ENCODE measurements around the gene RNF217. TPM values are rescaled to one million over a fixed set of nuclear protein-coding genes. Genes with fewer than 3 reads are reported as not detected.
"Not testable (repeated sequence)": the region's sequence is repeated elsewhere in the genome, so short reads cannot be mapped to it uniquely, and the experiment has no call there.

Gene RNF217
- total and polyA plus RNA-seq, 5 donors from 2014 or later: 0.12 TPM; not detected in 4

DNA sequence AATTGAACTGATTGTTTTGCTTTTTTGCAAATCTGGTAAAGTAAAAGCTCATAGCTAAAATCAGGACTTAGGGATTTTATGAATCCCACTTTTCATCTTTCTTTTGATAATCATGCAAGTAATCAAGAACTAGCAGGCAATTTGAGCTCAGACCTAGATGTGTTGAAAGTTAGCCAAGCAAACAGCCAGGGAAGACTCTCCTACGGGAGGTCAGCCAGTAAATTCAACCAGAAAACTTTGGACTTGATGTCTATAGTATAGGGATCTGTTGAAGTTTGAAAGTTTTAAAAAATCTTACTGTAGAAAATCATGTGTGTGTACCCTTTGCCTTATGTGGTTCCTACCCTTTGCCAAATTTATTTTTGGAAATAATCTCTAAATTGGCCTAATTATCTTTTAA lies 96.3 kb downstream of the RNF217 start:
- DNase-seq (no peak), ATAC-seq (ENCODE audit: low read depth in 2 of 2) (no peak)
- no peak overlapping the region for H3K4me3 Mint-ChIP-seq
- H3K9me3 Mint-ChIP-seq: peaks cover 0 to 3% (median 0%) of the 10 kb centered on the region in 7 donors
- no peak overlapping the region for H3K27ac Mint-ChIP-seq
- H3K27ac ChIP-seq (ENCODE audit: insufficient read depth, low read length, poor library complexity, severe bottlenecking): no peak overlapping the region
- no peaks in the 10 kb centered on the region for H3K9me3 ChIP-seq (ENCODE audit: control insufficient read depth in 2 of 2, low read length in 2 of 2)
- H3K27me3 ChIP-seq (ENCODE audit: control insufficient read depth, insufficient read depth, low read length): no peaks in the 10 kb centered on the region
- H3K27me3 Mint-ChIP-seq: no peaks in the 10 kb centered on the region
- H3K36me3 ChIP-seq (ENCODE audit: control insufficient read depth, insufficient read depth, low read length): no peaks in the 10 kb centered on the region
- no peaks in the 10 kb centered on the region for H3K4me1 ChIP-seq (ENCODE audit: control insufficient read depth, insufficient read depth, low read length, poor library complexity, severe bottlenecking)
- no peak overlapping the region for H3K4me3 ChIP-seq (ENCODE audit: low read depth, low read length)
- no peaks in the 10 kb centered on the region for H3K36me3 Mint-ChIP-seq
- no peaks in the 10 kb centered on the region for H3K4me1 Mint-ChIP-seq

DNA sequence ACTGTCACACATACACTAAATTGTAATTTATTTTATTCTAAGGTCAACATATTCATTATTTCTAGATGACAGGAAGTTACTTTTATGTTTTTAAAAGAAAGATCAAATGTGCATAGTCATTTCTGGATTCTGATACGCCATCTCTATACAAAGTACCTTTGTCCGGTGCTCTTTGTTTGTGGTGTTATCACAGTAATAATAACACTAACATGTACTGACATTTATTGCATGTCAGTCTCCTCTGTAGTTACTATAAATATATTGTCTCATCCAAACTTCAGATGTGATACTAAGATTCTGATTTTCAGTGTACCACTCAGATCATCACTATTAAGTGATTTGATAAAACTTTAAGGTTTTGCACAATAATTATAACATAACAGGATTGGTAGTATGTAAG lies 101.1 kb downstream of the RNF217 start:
- Histone ChIP-seq H3K36me3 (ENCODE audit: control insufficient read depth, insufficient read depth, low read length) (no peaks in the 10 kb centered on the region), H3K27ac (ENCODE audit: insufficient read depth, low read length, poor library complexity, severe bottlenecking) (no peak overlapping the region), H3K27me3 (ENCODE audit: control insufficient read depth, insufficient read depth, low read length) (no peaks in the 10 kb centered on the region), H3K4me1 (ENCODE audit: control insufficient read depth, insufficient read depth, low read length, poor library complexity, severe bottlenecking) (no peaks in the 10 kb centered on the region), H3K9me3 (ENCODE audit: control insufficient read depth in 2 of 2, low read length in 2 of 2) (no peaks in the 10 kb centered on the region), H3K4me3 (ENCODE audit: low read depth, low read length) (no peak overlapping the region)
- H3K27me3 Mint-ChIP-seq: no peaks in the 10 kb centered on the region
- ATAC-seq (ENCODE audit: low read depth in 2 of 2) (no peak), DNase-seq (no peak)
- H3K9me3 Mint-ChIP-seq: no peaks in the 10 kb centered on the region
- no peak overlapping the region for H3K27ac Mint-ChIP-seq
- no peaks in the 10 kb centered on the region for H3K36me3 Mint-ChIP-seq
- no peak overlapping the region for H3K4me3 Mint-ChIP-seq
- H3K4me1 Mint-ChIP-seq: no peaks in the 10 kb centered on the region

DNA sequence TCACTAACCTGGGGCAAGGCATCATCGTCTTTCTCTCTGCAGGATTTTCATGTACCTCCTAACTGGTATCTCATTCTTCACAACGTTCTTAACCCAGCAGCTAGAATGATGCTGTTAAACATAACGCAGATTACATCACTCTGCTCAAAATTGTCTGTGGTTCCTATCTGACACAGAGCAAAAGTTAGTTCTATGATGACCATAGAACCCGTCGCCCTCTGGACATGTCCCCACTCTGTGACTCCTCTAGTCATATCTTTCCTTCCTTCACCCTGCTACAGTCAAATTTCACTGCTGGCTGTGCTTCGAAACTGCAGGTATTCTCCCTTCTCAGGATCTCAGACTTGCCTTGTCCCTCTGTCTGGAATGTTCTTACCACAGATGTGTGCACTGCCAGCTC lies 103.9 kb downstream of the RNF217 start:
- Mint-ChIP-seq H3K27ac (no peak overlapping the region), H3K4me1 (no peaks in the 10 kb centered on the region), H3K4me3 (no peak overlapping the region), H3K27me3 (no peaks in the 10 kb centered on the region), H3K9me3 (no peaks in the 10 kb centered on the region), H3K36me3 (no peaks in the 10 kb centered on the region)
- DNase-seq (no peak), ATAC-seq (ENCODE audit: low read depth in 2 of 2) (no peak)
- H3K9me3 ChIP-seq (ENCODE audit: control insufficient read depth in 2 of 2, low read length in 2 of 2): no peaks in the 10 kb centered on the region
- H3K36me3 ChIP-seq (ENCODE audit: control insufficient read depth, insufficient read depth, low read length): no peaks in the 10 kb centered on the region
- no peaks in the 10 kb centered on the region for H3K27me3 ChIP-seq (ENCODE audit: control insufficient read depth, insufficient read depth, low read length)
- H3K4me1 ChIP-seq (ENCODE audit: control insufficient read depth, insufficient read depth, low read length, poor library complexity, severe bottlenecking): no peaks in the 10 kb centered on the region
- H3K4me3 ChIP-seq (ENCODE audit: low read depth, low read length): no peak overlapping the region
- H3K27ac ChIP-seq (ENCODE audit: insufficient read depth, low read length, poor library complexity, severe bottlenecking): no peak overlapping the region

DNA sequence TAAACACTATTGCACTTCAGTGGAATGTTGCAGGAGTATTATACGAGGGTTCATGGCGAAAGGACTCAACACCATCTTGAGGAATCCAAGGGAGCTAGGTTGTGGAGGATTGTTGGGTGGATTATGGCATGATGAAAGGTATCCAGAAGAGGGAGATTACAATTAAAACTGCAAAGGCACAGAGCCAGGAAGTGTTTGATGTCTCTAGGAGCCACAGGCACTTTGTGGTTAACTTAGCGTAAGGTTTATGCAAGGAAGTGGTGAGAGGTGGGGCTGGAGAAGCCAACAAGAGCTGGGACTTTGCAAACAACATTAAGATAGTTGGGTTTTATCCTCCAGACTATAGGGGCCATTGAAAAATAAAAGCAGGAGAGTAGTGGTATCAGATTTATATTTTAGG lies 104.7 kb downstream of the RNF217 start:
- no peak overlapping the region for H3K27ac Mint-ChIP-seq
- DNase-seq (peak in 1 of 3 donors; percentile 59), ATAC-seq (ENCODE audit: low read depth in 2 of 2) (no peak)
- no peaks in the 10 kb centered on the region for H3K9me3 ChIP-seq (ENCODE audit: control insufficient read depth in 2 of 2, low read length in 2 of 2)
- no peaks in the 10 kb centered on the region for H3K9me3 Mint-ChIP-seq
- no peak overlapping the region for H3K4me3 ChIP-seq (ENCODE audit: low read depth, low read length)
- H3K27me3 ChIP-seq (ENCODE audit: control insufficient read depth, insufficient read depth, low read length): no peaks in the 10 kb centered on the region
- no peaks in the 10 kb centered on the region for H3K36me3 Mint-ChIP-seq
- no peaks in the 10 kb centered on the region for H3K4me1 Mint-ChIP-seq
- H3K36me3 ChIP-seq (ENCODE audit: control insufficient read depth, insufficient read depth, low read length): no peaks in the 10 kb centered on the region
- no peaks in the 10 kb centered on the region for H3K4me1 ChIP-seq (ENCODE audit: control insufficient read depth, insufficient read depth, low read length, poor library complexity, severe bottlenecking)
- H3K27ac ChIP-seq (ENCODE audit: insufficient read depth, low read length, poor library complexity, severe bottlenecking): no peak overlapping the region
- H3K27me3 Mint-ChIP-seq: no peaks in the 10 kb centered on the region
- no peak overlapping the region for H3K4me3 Mint-ChIP-seq

DNA sequence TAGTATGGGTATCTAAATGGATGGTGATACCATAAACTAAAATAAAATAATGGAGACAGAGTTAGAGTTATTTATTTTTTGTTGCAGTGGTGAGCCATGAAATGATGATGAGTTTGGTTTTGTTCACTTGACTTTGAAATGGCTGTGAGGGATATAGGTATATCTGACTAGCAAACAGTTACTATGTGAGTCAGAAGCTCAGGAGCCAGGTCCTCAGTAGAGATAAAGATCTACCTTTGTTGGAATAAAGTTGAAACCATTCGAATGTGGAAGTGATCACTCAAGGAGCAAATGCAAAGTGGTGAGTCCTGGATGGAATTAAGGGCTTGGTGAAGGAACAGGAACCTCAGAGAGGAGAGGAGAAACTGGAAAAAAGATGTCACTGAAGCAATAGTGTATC lies 105.3 kb downstream of the RNF217 start:
- DNase-seq (no peak), ATAC-seq (ENCODE audit: low read depth in 2 of 2) (no peak)
- no peaks in the 10 kb centered on the region for H3K9me3 Mint-ChIP-seq
- Histone ChIP-seq H3K27ac (ENCODE audit: insufficient read depth, low read length, poor library complexity, severe bottlenecking) (no peak overlapping the region), H3K36me3 (ENCODE audit: control insufficient read depth, insufficient read depth, low read length) (no peaks in the 10 kb centered on the region), H3K4me3 (ENCODE audit: low read depth, low read length) (no peak overlapping the region), H3K27me3 (ENCODE audit: control insufficient read depth, insufficient read depth, low read length) (no peaks in the 10 kb centered on the region), H3K4me1 (ENCODE audit: control insufficient read depth, insufficient read depth, low read length, poor library complexity, severe bottlenecking) (no peaks in the 10 kb centered on the region), H3K9me3 (ENCODE audit: control insufficient read depth in 2 of 2, low read length in 2 of 2) (no peaks in the 10 kb centered on the region)
- H3K27me3 Mint-ChIP-seq: no peaks in the 10 kb centered on the region
- H3K4me1 Mint-ChIP-seq: no peaks in the 10 kb centered on the region
- no peaks in the 10 kb centered on the region for H3K36me3 Mint-ChIP-seq
- H3K4me3 Mint-ChIP-seq: no peak overlapping the region
- H3K27ac Mint-ChIP-seq: no peak overlapping the region

DNA sequence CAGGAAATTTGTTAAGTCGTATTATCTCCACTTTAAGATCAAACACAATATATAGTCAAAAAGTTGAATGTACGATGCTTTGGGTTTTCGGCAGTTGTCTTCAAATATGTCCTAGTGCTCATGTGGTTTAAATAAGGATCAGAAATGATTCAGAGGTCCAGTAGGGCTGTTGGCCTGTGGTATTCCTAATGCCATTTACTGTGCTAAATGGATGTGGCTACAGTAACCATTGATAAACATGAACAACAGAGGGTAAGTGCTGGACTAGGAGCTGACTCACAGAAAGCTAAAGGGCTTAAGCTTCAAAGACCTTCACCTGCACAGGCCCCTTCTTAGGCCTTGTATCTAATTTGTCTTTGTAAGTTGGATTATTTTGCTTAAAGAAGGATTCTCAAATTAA lies 110.8 kb downstream of the RNF217 start:
- H3K4me1 ChIP-seq (ENCODE audit: control insufficient read depth, insufficient read depth, low read length, poor library complexity, severe bottlenecking): no peaks in the 10 kb centered on the region
- no peaks in the 10 kb centered on the region for H3K27me3 Mint-ChIP-seq
- H3K27ac ChIP-seq (ENCODE audit: insufficient read depth, low read length, poor library complexity, severe bottlenecking): no peak overlapping the region
- H3K4me1 Mint-ChIP-seq: no peaks in the 10 kb centered on the region
- no peak overlapping the region for H3K27ac Mint-ChIP-seq
- H3K36me3 ChIP-seq (ENCODE audit: control insufficient read depth, insufficient read depth, low read length): no peaks in the 10 kb centered on the region
- no peaks in the 10 kb centered on the region for H3K27me3 ChIP-seq (ENCODE audit: control insufficient read depth, insufficient read depth, low read length)
- no peaks in the 10 kb centered on the region for H3K36me3 Mint-ChIP-seq
- peaks cover 0 to 6% (median 0%) of the 10 kb centered on the region in 7 donors for H3K9me3 Mint-ChIP-seq
- H3K4me3 Mint-ChIP-seq: no peak overlapping the region
- DNase-seq (no peak), ATAC-seq (ENCODE audit: low read depth in 2 of 2) (no peak)
- no peaks in the 10 kb centered on the region for H3K9me3 ChIP-seq (ENCODE audit: control insufficient read depth in 2 of 2, low read length in 2 of 2)
- no peak overlapping the region for H3K4me3 ChIP-seq (ENCODE audit: low read depth, low read length)

DNA sequence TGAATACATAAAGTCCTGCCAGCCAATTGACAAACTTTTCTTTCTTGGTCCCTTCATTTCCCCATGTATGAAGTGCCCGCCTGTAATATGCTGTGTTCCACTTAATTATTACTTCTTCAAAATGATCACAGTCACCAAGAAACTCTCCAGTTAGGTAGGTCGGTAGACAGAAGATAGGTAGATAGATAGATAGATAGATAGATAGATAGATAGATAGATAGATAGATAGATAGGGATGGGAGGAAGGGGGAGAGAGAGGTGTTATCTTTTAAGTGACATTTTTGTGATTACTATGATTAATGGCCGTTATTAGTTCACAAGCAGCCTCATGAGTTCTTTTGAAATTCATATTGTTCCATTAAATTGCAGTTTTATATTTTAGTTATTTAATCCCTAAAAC lies 111.9 kb downstream of the RNF217 start:
- Histone ChIP-seq H3K4me1 (ENCODE audit: control insufficient read depth, insufficient read depth, low read length, poor library complexity, severe bottlenecking) (no peaks in the 10 kb centered on the region), H3K36me3 (ENCODE audit: control insufficient read depth, insufficient read depth, low read length) (no peaks in the 10 kb centered on the region), H3K27me3 (ENCODE audit: control insufficient read depth, insufficient read depth, low read length) (no peaks in the 10 kb centered on the region), H3K9me3 (ENCODE audit: control insufficient read depth in 2 of 2, low read length in 2 of 2) (no peaks in the 10 kb centered on the region), H3K27ac (ENCODE audit: insufficient read depth, low read length, poor library complexity, severe bottlenecking) (no peak overlapping the region), H3K4me3 (ENCODE audit: low read depth, low read length) (no peak overlapping the region)
- peaks cover 0 to 6% (median 0%) of the 10 kb centered on the region in 7 donors for H3K9me3 Mint-ChIP-seq
- no peaks in the 10 kb centered on the region for H3K4me1 Mint-ChIP-seq
- no peak for ATAC-seq (ENCODE audit: low read depth in 2 of 2)
- no peak overlapping the region for H3K4me3 Mint-ChIP-seq
- H3K27me3 Mint-ChIP-seq: no peaks in the 10 kb centered on the region
- H3K27ac Mint-ChIP-seq: no peak overlapping the region
- no peaks in the 10 kb centered on the region for H3K36me3 Mint-ChIP-seq
- DNase-seq: no peak

DNA sequence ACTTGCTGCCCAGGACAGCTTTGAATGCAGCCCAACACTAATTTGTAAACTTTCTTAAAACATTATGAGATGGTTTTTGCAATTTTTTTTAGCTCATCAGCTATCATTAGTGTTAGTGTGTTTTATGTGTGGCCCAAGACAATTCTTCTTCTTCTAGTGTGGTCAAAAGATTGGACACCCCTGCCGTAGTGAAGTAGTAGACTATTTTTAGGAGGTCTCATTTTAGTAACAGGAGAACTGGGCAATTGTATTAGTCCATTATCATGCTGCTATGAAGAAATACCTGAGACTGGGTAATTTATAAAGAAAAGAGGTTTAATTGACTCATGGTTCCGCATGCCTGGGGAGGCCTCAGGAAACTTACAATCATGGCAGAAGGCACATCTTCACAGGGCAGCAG lies 112.8 kb downstream of the RNF217 start:
- ATAC-seq (ENCODE audit: low read depth in 2 of 2); H3K27me3 Mint-ChIP-seq; H3K27ac Mint-ChIP-seq; DNase-seq; H3K9me3 Mint-ChIP-seq; H3K4me1 ChIP-seq (ENCODE audit: control insufficient read depth, insufficient read depth, low read length, poor library complexity, severe bottlenecking); H3K36me3 ChIP-seq (ENCODE audit: control insufficient read depth, insufficient read depth, low read length); H3K27ac ChIP-seq (ENCODE audit: insufficient read depth, low read length, poor library complexity, severe bottlenecking); H3K27me3 ChIP-seq (ENCODE audit: control insufficient read depth, insufficient read depth, low read length); H3K36me3 Mint-ChIP-seq; H3K9me3 ChIP-seq (ENCODE audit: control insufficient read depth in 2 of 2, low read length in 2 of 2); H3K4me3 ChIP-seq (ENCODE audit: low read depth, low read length); H3K4me3 Mint-ChIP-seq; H3K4me1 Mint-ChIP-seq: not testable (repeated sequence)
